Epithelial cell of proximal tubule (primary cell): ENCODE measurements around the gene COPB2. TPM values are rescaled to one million over a fixed set of nuclear protein-coding genes. Genes with fewer than 3 reads are reported as not detected.

Experiments
- DNase-seq: peaks from one replicate; pipeline ENCODE4 v3.0.0-alpha.2; 2011; ENCODE audit warnings: low read depth
- H3K4me3 ChIP-seq: 2 replicates; pipeline ENCODE4 v1.5.1; 2011; ENCODE audit warnings: low read depth, mild to moderate bottlenecking, low read length
- CTCF ChIP-seq: conservative IDR thresholded peaks from 2 replicates; pipeline ENCODE4 v1.5.1; 2012; ENCODE audit warnings: low read depth, mild to moderate bottlenecking, low read length
- total RNA-seq: library from RNA; depleted of rRNA; stranded (reverse); fragments of >200 nt; gene quantifications from 2 replicates; pipeline ENCODE4 v1.2.3, GENCODE V29; 2015

The COPB2 gene
- 69.2 and 117 TPM in 2 replicates for total RNA-seq

GRCh38 chr3:139389552-139390368, at the start of gene COPB2:
TSS of gene COPB2 (minus strand) at chr3:139389647. CDS start at chr3:139389550, 97 bp downstream.
- H3K4me3 ChIP-seq: peak within 1 kb of the TSS; percentile 69
- no peak for TF ChIP-seq CTCF
- DNase-seq: peak; percentile 83

- TF ChIP-seq CTCF: peak; percentile 18
- DNase-seq: peak; percentile 83
- H3K4me3 ChIP-seq: no peak overlapping the region
Measured at GRCh38 chr3:139434764-139435307, 45.4 kb upstream of the COPB2 start.

- no peak overlapping the region for H3K4me3 ChIP-seq
- no peak for TF ChIP-seq CTCF
- no peak for DNase-seq
Measured at GRCh38 chr3:139434228-139434627, 44.8 kb upstream of the COPB2 start.

GRCh38 chr3:139433089-139433488, 43.6 kb upstream of the COPB2 start:
- no peak for DNase-seq
- H3K4me3 ChIP-seq: no peak overlapping the region
- no peak for TF ChIP-seq CTCF

GRCh38 chr3:139430493-139430892, 41.0 kb upstream of the COPB2 start:
- TF ChIP-seq CTCF: no peak
- no peak for DNase-seq
- no peak overlapping the region for H3K4me3 ChIP-seq

GRCh38 chr3:139427283-139428060, 38.0 kb upstream of the COPB2 start:
- H3K4me3 ChIP-seq: no peak overlapping the region
- peak; percentile 56 for DNase-seq
- peak; percentile 84 for TF ChIP-seq CTCF
